ENCODE measurements around the gene SAMD5.
A peak's percentile ranks its signal among the peaks of the same experiment; 100 is the strongest.
"Not testable (repeated sequence)": the region's sequence is repeated elsewhere in the genome, so short reads cannot be mapped to it uniquely, and the experiment has no call there.

SAMD5 gene

GRCh38 chr6:147530132-147531060 is 21.9 kb downstream of the SAMD5 start:
- peak; percentile 38 for DNase-seq

GRCh38 chr6:147531321-147531720 is 22.8 kb downstream of the SAMD5 start:
- DNase-seq = no peak

GRCh38 chr6:147534116-147534860 is 25.8 kb downstream of the SAMD5 start:
- no peak for DNase-seq

- no peak for DNase-seq
These were observed 30.3 kb downstream of the SAMD5 start for GRCh38 chr6:147538821-147539220.

GRCh38 chr6:147540075-147540474 is 31.6 kb downstream of the SAMD5 start:
- DNase-seq = no peak

- not testable (repeated sequence) for DNase-seq
These were observed 33.9 kb downstream of the SAMD5 start for GRCh38 chr6:147542436-147542835.

GRCh38 chr6:147544420-147544819 is 35.9 kb downstream of the SAMD5 start:
- DNase-seq = no peak

GRCh38 chr6:147546501-147547368 is 38.2 kb downstream of the SAMD5 start:
- no peak for DNase-seq

- DNase-seq = no peak
These were observed 38.9 kb downstream of the SAMD5 start for GRCh38 chr6:147547369-147547902.

GRCh38 chr6:147548921-147549475 is 40.5 kb downstream of the SAMD5 start:
- DNase-seq = no peak

- DNase-seq = no peak
These were observed 41.0 kb downstream of the SAMD5 start for GRCh38 chr6:147549531-147549930.

GRCh38 chr6:147551976-147552375 is 43.5 kb downstream of the SAMD5 start:
- no peak for DNase-seq

- DNase-seq = no peak
These were observed 44.6 kb downstream of the SAMD5 start for GRCh38 chr6:147553099-147553498.

- no peak for DNase-seq
These were observed 45.8 kb downstream of the SAMD5 start for GRCh38 chr6:147554281-147554680.

GRCh38 chr6:147559006-147559405 is 50.5 kb downstream of the SAMD5 start:
- DNase-seq = no peak

- DNase-seq = no peak
These were observed 52.2 kb downstream of the SAMD5 start for GRCh38 chr6:147560670-147561069.

- no peak for DNase-seq
These were observed 53.2 kb downstream of the SAMD5 start for GRCh38 chr6:147561726-147562125.

GRCh38 chr6:147563472-147563871 is 55.0 kb downstream of the SAMD5 start:
- no peak for DNase-seq

GRCh38 chr6:147564556-147564955 is 56.1 kb downstream of the SAMD5 start:
- DNase-seq = no peak

- DNase-seq = no peak
These were observed 57.9 kb downstream of the SAMD5 start for GRCh38 chr6:147566244-147566898.

GRCh38 chr6:147567141-147567805 is 58.8 kb downstream of the SAMD5 start:
- no peak for DNase-seq
